HG02870 (cell line): ENCODE data around the gene GAS2L3.

Experiments
- ATAC-seq: cut with Tn5 transposase; IDR thresholded peaks from one replicate; pipeline ENCODE4 v1.9.1; 2021; ENCODE audit warnings: mild to moderate bottlenecking, moderate library complexity; ENCODE audit not compliant: unreplicated experiment

Gene GAS2L3

GRCh38 chr12:100656856-100657255 lies 83.4 kb downstream of the GAS2L3 start:
- ATAC-seq: no peak

GRCh38 chr12:100661300-100661951 lies 87.9 kb downstream of the GAS2L3 start:
- ATAC-seq: peak; percentile 87

DNA sequence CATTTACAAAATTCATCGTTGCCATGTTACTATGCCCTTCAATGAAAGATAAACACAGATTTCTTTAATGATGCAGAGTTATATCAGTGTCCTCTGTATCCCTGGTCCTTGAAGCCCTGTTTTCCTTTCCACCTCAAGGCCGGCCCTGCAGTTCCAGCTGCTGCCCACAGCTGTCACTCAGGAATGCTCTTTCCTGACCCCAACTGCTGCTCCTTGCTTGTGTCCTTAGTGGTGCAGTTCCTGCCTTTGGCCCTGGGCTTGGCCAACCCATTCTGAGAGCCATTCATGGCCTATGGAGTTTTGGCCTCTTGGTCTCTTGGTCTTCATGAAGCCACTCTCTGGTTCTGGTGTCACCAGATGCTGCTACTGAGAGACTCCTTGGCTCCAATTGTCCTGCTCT lies 93.1 kb downstream of the GAS2L3 start:
- no peak for ATAC-seq

DNA sequence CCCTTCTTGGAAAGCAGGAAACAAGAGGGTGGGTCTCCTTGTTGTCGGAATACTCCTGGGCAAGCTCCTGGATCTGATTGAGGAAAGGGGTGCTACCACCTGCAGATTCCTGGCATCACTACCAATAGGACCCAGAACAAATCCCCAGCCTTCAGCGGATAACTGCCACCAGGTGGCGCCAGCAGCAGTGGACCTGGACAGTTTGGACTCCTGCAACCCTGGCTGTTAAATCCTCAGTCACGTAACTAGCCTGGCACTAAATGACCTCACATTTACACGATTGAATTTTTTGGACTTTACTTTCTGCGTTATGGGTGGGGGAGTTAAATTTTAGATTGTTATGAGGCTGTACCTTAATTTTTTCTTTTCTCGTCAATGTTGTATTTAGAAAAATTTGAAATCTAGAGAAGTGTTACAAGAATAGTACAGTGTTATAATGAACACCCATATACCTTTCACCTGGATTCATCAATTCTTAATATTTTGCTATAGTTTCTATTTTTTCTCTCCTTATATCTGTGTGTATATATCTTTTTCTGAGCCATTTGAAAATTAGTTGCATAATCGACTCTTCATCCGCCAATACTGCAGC lies 95.6 kb downstream of the GAS2L3 start:
- ATAC-seq: peak; percentile 64

- no peak for ATAC-seq
Observed at GRCh38 chr12:100669922-100670321, 96.4 kb downstream of the GAS2L3 start.

DNA sequence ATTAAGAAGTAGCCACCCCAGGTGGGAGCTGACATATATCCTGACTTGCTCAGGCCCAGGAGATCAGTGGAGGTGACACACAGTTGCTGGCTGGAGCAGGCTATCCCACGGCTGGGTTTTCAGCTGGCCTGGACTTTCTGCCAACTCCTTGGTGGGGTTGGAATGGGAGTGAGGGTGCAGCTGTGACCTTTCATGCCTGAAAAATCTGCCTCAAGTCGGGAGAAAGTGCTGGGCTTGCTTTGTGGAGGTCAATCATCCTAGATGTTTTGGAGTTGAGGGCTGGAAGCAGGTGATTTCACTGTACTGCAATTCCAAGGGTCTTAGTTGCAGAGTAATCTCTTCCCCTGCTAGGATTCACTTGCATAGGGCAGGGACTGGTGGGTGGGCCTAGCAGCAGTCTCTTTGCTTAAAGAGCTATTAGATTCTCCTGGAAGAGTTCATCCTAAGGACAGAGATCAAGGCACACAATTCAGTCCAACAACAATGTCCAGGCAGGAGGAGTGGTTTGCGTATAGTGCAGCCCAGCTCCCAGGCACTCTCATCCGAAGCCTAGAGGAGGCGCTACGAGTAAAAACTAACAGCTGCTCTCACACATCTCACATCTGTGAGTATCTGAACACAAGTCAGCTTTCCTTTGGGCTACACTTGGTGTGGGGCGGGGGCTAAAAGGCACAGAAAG lies 98.1 kb downstream of the GAS2L3 start:
- no peak for ATAC-seq

GRCh38 chr12:100672075-100672592 lies 98.7 kb downstream of the GAS2L3 start:
- peak; percentile 59 for ATAC-seq

DNA sequence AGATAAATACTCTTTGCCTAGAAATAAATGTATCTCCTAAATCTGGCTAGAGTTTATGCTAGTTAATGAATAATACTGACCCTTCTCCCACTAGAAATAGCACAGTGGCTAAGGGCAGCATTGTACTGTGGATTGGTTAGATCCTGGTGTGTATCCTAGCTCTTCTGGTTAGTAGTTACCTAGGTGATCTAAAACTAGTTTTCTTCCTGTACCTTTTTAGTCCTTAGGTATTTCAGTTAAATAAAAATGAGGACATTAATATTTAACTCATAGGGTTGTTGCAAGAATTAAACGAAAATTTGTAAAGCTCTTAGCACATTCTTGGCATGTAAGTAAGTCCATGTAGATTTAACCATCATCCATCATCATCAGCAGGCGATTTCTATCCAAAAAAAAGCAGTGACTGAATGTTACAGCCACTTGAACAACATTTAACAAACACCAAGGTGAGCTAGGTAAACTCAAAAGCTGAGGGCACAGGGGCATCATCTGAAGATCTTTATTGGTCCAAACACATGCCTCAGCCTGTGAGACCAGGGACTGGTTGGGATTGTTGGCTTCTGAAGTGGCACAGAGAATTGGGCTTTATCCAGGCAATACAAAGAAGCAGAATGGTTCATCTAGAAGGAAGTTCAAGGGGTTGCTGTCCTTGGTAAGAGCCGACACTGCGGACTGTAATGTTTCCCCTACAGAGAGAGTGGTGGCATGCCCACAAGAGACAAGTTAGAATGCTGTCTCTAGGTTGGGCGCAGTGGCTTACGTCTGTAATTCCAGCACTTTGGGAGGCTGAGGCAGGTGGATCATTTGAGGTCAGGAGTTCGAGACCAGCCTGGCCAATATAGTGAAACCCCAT lies 100.8 kb downstream of the GAS2L3 start:
- ATAC-seq: no peak
